Bronchial epithelial cell (primary cell): ENCODE measurements around the gene ERMARD. TPM values are rescaled to one million over a fixed set of nuclear protein-coding genes. Genes with fewer than 3 reads are reported as not detected.

Experiments
- DNase-seq: peaks from one replicate; pipeline ENCODE4 v3.0.0-alpha.2; 2010; ENCODE audit warnings: low read depth
- FAIRE-seq: peaks from 2 replicates; lab custom pipeline; 2011; peaks lifted over from hg19 to GRCh38; lab: Jason Lieb, UNC
- H3K27me3 ChIP-seq: 2 replicates; pipeline ENCODE4 v1.5.1; 2011; ENCODE audit warnings: low read length; ENCODE audit not compliant: control insufficient read depth, insufficient read depth
- H3K36me3 ChIP-seq: 2 replicates; pipeline ENCODE4 v1.5.1; 2011; ENCODE audit warnings: low read length; ENCODE audit not compliant: control insufficient read depth, insufficient read depth
- H3K4me3 ChIP-seq: 2 replicates; pipeline ENCODE4 v1.5.1; 2011; ENCODE audit warnings: mild to moderate bottlenecking, low read depth, low read length, control low read depth
- total RNA-seq: library from RNA; depleted of rRNA; stranded (reverse); fragments of >200 nt; gene quantifications from 2 replicates; pipeline ENCODE4 v1.2.1, GENCODE V29; 2014
- TF ChIP-seq, protein P1 (sequence below): IDR thresholded peaks from 2 replicates; pipeline ENCODE4 v1.5.1; 2011; ENCODE audit warnings: mild to moderate bottlenecking, moderate library complexity, low read length, control low read depth, inconsistent platforms; ENCODE audit not compliant: insufficient read depth, severe bottlenecking

Gene ERMARD
- total RNA-seq, 1 donor from 2014 or later = 25.8 TPM

DNA sequence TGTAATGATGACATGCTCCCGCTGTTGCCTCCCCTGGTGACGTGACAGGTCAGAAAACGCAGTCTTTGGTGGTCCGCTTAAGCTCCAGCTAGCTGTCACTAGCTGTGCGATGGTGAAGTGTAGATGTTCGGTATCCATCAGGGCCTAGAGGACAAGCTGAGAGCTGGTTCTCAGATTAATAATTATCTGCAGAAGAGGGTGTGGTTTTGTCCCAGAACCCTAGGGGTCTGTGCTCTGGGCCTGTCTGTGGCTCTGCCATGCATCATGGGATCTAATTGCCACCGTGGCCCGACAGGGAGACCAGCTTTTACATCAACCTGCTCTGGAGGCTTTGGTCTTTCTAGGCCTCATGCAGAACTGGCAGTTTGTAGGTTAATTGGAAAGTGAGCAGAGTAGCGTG lies 34.1 kb downstream of the ERMARD start:
- H3K36me3 ChIP-seq = no peaks in the 10 kb centered on the region
- H3K4me3 ChIP-seq = no peak overlapping the region
- H3K27me3 ChIP-seq = no peaks in the 10 kb centered on the region
- TF ChIP-seq, protein P1, sequence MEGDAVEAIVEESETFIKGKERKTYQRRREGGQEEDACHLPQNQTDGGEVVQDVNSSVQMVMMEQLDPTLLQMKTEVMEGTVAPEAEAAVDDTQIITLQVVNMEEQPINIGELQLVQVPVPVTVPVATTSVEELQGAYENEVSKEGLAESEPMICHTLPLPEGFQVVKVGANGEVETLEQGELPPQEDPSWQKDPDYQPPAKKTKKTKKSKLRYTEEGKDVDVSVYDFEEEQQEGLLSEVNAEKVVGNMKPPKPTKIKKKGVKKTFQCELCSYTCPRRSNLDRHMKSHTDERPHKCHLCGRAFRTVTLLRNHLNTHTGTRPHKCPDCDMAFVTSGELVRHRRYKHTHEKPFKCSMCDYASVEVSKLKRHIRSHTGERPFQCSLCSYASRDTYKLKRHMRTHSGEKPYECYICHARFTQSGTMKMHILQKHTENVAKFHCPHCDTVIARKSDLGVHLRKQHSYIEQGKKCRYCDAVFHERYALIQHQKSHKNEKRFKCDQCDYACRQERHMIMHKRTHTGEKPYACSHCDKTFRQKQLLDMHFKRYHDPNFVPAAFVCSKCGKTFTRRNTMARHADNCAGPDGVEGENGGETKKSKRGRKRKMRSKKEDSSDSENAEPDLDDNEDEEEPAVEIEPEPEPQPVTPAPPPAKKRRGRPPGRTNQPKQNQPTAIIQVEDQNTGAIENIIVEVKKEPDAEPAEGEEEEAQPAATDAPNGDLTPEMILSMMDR = no peak
- FAIRE-seq = no peak
- DNase-seq = no peak

DNA sequence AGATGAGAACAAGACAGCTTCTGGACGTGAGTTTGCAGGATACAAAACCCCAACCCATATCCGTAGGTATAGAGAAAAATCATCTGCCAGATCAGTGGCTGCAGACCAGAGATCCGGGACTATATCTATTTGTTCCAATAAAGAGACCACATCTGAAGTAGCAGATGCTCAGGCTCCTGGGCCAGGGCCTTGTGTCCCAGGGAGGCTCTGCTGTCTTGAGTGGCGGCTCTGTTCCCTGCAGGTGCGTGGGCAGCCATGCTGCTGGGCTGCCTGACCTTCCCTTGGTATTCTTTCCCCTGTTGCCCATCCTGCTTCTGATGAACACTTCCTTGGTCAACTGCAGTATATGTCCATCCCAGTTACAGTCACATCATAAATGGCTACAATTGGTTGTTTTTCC lies 34.9 kb downstream of the ERMARD start:
- DNase-seq = no peak
- no peaks in the 10 kb centered on the region for H3K36me3 ChIP-seq
- H3K4me3 ChIP-seq = no peak overlapping the region
- TF ChIP-seq, protein P1 = no peak
- H3K27me3 ChIP-seq = no peaks in the 10 kb centered on the region
- FAIRE-seq = no peak

DNA sequence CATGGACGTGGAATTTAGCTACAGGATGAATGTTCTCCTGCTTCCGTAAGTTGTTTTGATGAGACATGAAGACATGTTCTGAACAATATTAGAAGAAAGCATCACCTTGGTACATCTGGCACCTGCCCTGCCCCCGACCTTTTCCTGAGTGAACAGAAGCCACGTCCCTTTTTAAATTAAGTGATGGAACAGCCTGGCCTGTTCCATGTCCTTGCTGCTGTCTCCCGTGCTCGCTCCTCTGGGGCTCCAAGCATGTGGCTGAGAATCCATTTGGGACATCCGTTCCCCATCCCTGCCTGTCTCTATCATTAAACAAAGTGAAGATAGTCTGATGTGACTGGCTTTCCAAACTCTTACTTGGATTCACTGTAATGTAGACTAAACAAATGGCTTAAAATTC lies 36.4 kb downstream of the ERMARD start:
- Histone ChIP-seq H3K36me3 (no peaks in the 10 kb centered on the region), H3K4me3 (no peak overlapping the region), H3K27me3 (no peaks in the 10 kb centered on the region)
- DNase-seq = no peak
- no peak for FAIRE-seq
- TF ChIP-seq, protein P1 = no peak

DNA sequence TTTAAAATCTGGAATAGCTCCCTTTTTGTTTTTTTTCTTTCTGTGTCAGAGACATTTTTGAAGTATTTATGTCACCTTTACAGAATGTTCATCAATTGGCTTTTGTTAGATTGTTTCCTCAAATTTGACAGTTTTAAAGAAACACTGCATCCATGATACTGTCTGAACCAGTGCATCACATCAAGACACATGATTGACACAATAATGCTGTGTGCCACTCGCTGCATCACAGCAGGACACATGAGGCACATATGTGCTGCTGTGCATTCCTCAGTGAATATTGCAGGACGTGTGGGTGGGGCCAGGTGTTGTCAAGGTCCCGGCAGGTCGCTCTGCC lies 37.4 kb downstream of the ERMARD start:
- Histone ChIP-seq H3K36me3 (no peaks in the 10 kb centered on the region), H3K27me3 (no peaks in the 10 kb centered on the region), H3K4me3 (no peak overlapping the region)
- TF ChIP-seq, protein P1 = no peak
- DNase-seq = no peak
- no peak for FAIRE-seq

DNA sequence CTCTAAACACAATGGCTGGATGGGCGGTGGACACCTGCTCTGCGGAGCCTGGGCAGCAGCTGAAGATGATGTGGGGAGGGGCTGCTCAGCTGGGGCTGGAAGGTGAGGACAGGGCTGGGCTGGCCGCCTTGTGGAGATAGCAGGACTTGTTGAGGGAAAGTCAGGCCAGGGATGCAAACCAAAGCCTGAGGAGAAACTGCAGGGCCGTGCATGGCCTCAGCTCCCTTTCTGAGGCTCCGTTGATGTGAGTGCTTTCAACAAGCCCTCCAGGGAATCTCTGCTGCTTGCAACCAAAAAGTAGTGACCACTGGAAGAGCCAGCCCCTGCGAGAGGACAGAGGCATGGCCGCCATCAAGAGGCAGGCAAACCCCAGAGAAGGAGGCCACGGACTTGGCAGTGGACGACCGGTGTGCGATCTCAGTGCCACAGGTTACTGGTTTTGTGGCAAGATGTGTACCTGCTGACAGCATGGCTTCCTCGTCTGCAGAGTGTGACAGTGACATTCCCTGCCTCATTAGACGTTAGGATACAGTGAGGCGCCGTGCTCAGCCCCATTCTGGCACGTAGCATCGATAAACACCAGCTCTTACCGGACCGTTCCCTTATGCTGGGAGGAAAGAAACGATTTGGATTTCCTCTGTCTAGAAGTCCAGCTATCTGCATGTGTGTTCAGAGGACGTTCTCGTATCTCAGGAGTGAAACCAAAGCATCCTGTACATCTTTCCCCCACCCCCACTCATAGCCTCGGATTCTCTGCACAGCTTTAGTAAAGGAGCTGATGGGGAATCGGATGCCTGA lies 37.9 kb downstream of the ERMARD start:
- TF ChIP-seq, protein P1 = no peak
- H3K36me3 ChIP-seq = no peaks in the 10 kb centered on the region
- no peaks in the 10 kb centered on the region for H3K27me3 ChIP-seq
- FAIRE-seq (no peak), DNase-seq (no peak)
- H3K4me3 ChIP-seq = peak overlapping the region; percentile 38
